Measurements from ENCODE around the gene CACNB4.
"Not testable (repeated sequence)": the region's sequence is repeated elsewhere in the genome, so short reads cannot be mapped to it uniquely, and the experiment has no call there.

The CACNB4 gene

GRCh38 chr2:151815821-151816489 is 282.9 kb downstream of the CACNB4 start:
- Mint-ChIP-seq H3K4me3 (no peak overlapping the region), H3K27ac (no peak overlapping the region), H3K36me3 (ENCODE audit: low read depth) (peaks cover 68% of the 10 kb centered on the region), H3K9me3 (peaks cover 4% of the 10 kb centered on the region), H3K4me1 (ENCODE audit: low read depth) (peaks cover 37% of the 10 kb centered on the region), H3K27me3 (no peaks in the 10 kb centered on the region)
- DNase-seq = no peak

GRCh38 chr2:151810489-151810888 is 288.4 kb downstream of the CACNB4 start:
- Mint-ChIP-seq H3K9me3 (peaks cover 2% of the 10 kb centered on the region), H3K36me3 (ENCODE audit: low read depth) (peaks cover 57% of the 10 kb centered on the region), H3K4me1 (ENCODE audit: low read depth) (peaks cover 8% of the 10 kb centered on the region), H3K27me3 (no peaks in the 10 kb centered on the region), H3K4me3 (no peak overlapping the region), H3K27ac (no peak overlapping the region)
- no peak for DNase-seq

DNA sequence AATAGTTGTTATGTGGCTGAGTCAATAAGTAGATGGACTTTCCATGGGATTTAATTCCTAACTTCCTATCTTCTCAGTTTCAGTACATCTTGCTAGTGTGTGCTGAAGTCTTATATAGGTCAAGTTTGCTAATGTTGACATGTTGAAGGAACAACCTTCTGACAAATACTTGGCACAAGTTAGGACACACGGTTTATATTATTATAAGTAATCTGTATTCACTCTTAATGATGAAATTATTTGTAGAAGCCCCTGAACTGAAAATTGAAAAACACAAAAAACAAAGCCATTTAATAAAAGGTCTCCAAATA is 289.8 kb downstream of the CACNB4 start:
- Mint-ChIP-seq H3K4me1 (ENCODE audit: low read depth) (peaks cover 8% of the 10 kb centered on the region), H3K36me3 (ENCODE audit: low read depth) (peaks cover 52% of the 10 kb centered on the region), H3K27me3 (no peaks in the 10 kb centered on the region), H3K27ac (no peak overlapping the region), H3K9me3 (peaks cover 2% of the 10 kb centered on the region), H3K4me3 (no peak overlapping the region)
- DNase-seq = no peak

DNA sequence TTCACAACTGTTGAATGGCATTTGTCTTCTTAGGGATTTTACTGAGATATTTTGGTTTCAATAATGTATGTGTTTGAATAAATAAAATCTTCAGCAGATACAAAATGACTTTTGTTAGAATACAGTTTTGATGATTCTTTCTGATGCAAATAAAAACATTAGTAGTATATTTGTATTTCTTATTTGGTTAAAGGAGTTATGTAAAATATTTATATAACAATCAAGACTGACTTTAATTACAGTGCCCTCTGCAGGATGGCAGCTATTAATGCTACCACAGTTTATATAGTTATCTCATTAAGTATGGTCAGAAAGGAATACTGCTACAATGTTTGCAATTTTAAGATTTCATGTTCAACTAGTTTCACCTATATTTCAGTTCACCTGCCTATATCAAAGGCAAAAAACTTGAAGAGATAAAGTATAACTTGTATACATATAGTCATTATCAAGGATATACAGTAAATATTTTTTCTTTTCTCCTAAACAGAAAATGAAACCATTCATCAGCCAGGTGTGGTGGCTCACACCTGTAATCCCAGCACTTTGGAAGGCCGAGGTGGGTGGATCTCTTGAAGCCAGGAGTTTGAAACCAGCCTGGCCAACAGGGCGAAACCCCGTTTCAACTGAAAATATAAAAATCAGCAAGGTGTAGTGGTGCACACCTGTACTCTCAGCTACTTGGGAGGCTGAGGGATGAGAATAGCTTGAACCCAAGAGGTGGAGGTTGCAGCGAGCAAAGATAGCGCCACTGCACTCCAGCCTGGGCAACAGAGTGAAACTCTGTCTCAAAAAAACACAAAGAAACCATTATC is 290.4 kb downstream of the CACNB4 start:
- Mint-ChIP-seq H3K9me3 (peaks cover 2% of the 10 kb centered on the region), H3K4me1 (ENCODE audit: low read depth) (peaks cover 8% of the 10 kb centered on the region), H3K4me3 (no peak overlapping the region), H3K36me3 (ENCODE audit: low read depth) (peaks cover 49% of the 10 kb centered on the region), H3K27me3 (no peaks in the 10 kb centered on the region), H3K27ac (no peak overlapping the region)
- no peak for DNase-seq

GRCh38 chr2:151805961-151806360 is 292.9 kb downstream of the CACNB4 start:
- H3K27me3 Mint-ChIP-seq = no peaks in the 10 kb centered on the region
- no peak overlapping the region for H3K4me3 Mint-ChIP-seq
- no peak for DNase-seq
- H3K4me1 Mint-ChIP-seq (ENCODE audit: low read depth) = peaks cover 11% of the 10 kb centered on the region
- H3K27ac Mint-ChIP-seq = no peak overlapping the region
- no peaks in the 10 kb centered on the region for H3K9me3 Mint-ChIP-seq
- H3K36me3 Mint-ChIP-seq (ENCODE audit: low read depth) = peaks cover 50% of the 10 kb centered on the region

GRCh38 chr2:151805343-151805742 is 293.5 kb downstream of the CACNB4 start:
- H3K27me3 Mint-ChIP-seq = no peaks in the 10 kb centered on the region
- H3K27ac Mint-ChIP-seq = no peak overlapping the region
- peaks cover 49% of the 10 kb centered on the region for H3K36me3 Mint-ChIP-seq (ENCODE audit: low read depth)
- DNase-seq = no peak
- no peak overlapping the region for H3K4me3 Mint-ChIP-seq
- peaks cover 14% of the 10 kb centered on the region for H3K4me1 Mint-ChIP-seq (ENCODE audit: low read depth)
- no peaks in the 10 kb centered on the region for H3K9me3 Mint-ChIP-seq

DNA sequence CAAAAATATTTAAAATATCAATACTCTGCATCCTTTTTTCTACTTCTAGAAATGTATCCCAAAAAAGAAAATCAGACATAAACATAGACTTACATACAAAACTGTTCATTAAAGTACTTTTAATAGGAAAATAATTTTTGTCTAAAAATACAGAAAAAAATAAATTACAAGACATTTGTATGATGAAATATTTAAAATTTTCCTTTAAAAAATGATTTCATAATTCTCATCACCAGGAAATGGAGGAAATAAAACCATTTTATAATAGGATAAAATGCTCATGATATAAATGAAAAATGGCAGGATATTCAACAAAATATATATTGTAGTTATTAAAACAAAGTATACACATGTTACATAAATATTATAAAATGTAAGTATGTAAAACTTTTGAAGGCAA is 295.0 kb downstream of the CACNB4 start:
- Mint-ChIP-seq H3K4me1 (ENCODE audit: low read depth) (peaks cover 9% of the 10 kb centered on the region), H3K36me3 (ENCODE audit: low read depth) (peaks cover 49% of the 10 kb centered on the region), H3K27ac (no peak overlapping the region), H3K9me3 (no peaks in the 10 kb centered on the region), H3K4me3 (no peak overlapping the region), H3K27me3 (no peaks in the 10 kb centered on the region)
- no peak for DNase-seq

GRCh38 chr2:151802315-151802714 is 296.5 kb downstream of the CACNB4 start:
- Mint-ChIP-seq H3K27ac (no peak overlapping the region), H3K4me3 (no peak overlapping the region), H3K4me1 (ENCODE audit: low read depth) (peaks cover 8% of the 10 kb centered on the region), H3K36me3 (ENCODE audit: low read depth) (peaks cover 56% of the 10 kb centered on the region), H3K27me3 (no peaks in the 10 kb centered on the region), H3K9me3 (no peaks in the 10 kb centered on the region)
- DNase-seq = no peak

DNA sequence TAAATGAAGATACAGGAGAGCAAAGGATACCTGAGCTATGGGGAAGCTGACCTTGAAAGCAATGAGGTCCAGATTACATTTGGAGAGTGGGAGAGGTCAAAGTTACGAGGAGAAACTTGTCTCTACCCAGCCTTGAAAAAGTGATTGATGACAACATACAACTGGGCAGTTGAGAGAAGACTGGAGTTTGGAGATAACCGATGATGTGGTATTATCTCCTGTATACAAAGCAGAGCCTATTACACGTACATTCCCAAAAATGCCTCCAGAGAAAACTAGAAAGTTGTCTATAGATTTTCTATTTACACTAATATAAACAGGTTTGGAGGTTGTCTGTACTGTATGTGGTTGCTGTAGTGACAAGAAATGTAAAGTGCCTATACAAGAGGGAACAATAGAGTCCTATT is 299.0 kb downstream of the CACNB4 start:
- no peak overlapping the region for H3K27ac Mint-ChIP-seq
- H3K27me3 Mint-ChIP-seq = no peaks in the 10 kb centered on the region
- no peaks in the 10 kb centered on the region for H3K9me3 Mint-ChIP-seq

DNA sequence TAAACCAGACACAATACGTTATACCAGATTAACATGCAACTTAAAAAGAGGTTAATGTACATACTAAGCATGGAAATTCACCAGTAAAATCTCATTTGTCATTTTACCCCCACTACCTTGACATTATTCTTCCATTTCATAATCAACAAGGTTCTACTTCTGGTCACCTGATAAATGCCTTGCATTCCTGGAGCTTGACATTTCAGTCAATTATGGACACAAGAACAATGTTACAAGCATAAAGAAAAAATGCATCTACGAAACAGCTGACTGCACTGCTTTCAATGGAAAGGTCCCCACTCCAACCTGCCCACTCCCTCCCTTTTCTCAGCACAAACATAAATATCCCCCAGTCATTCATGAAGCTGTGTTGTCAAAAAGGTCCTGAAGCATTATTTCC is 302.1 kb downstream of the CACNB4 start:
- no peak for DNase-seq
- no peak overlapping the region for H3K27ac Mint-ChIP-seq
- no peak overlapping the region for H3K4me3 Mint-ChIP-seq
- H3K9me3 Mint-ChIP-seq = no peaks in the 10 kb centered on the region
- H3K36me3 Mint-ChIP-seq (ENCODE audit: low read depth) = peaks cover 76% of the 10 kb centered on the region
- no peaks in the 10 kb centered on the region for H3K27me3 Mint-ChIP-seq
- peaks cover 8% of the 10 kb centered on the region for H3K4me1 Mint-ChIP-seq (ENCODE audit: low read depth)

More for the DNA sequence above, 299.0 kb downstream of the CACNB4 start:
- Mint-ChIP-seq H3K4me3 (no peak overlapping the region), H3K4me1 (ENCODE audit: low read depth) (peaks cover 8% of the 10 kb centered on the region), H3K36me3 (ENCODE audit: low read depth) (peaks cover 80% of the 10 kb centered on the region)
- no peak for DNase-seq

- H3K4me3 Mint-ChIP-seq = no peak overlapping the region
- no peak overlapping the region for H3K27ac Mint-ChIP-seq
- no peak for DNase-seq
- H3K9me3 Mint-ChIP-seq = no peaks in the 10 kb centered on the region
- peaks cover 5% of the 10 kb centered on the region for H3K4me1 Mint-ChIP-seq (ENCODE audit: low read depth)
- no peaks in the 10 kb centered on the region for H3K27me3 Mint-ChIP-seq
- peaks cover 76% of the 10 kb centered on the region for H3K36me3 Mint-ChIP-seq (ENCODE audit: low read depth)
Observed at GRCh38 chr2:151795646-151796240, 303.1 kb downstream of the CACNB4 start.

GRCh38 chr2:151794422-151794821 is 304.4 kb downstream of the CACNB4 start:
- not testable (repeated sequence) for H3K27me3 Mint-ChIP-seq; H3K9me3 Mint-ChIP-seq; DNase-seq; H3K27ac Mint-ChIP-seq; H3K4me1 Mint-ChIP-seq (ENCODE audit: low read depth); H3K4me3 Mint-ChIP-seq
- peaks cover 74% of the 10 kb centered on the region for H3K36me3 Mint-ChIP-seq (ENCODE audit: low read depth)

DNA sequence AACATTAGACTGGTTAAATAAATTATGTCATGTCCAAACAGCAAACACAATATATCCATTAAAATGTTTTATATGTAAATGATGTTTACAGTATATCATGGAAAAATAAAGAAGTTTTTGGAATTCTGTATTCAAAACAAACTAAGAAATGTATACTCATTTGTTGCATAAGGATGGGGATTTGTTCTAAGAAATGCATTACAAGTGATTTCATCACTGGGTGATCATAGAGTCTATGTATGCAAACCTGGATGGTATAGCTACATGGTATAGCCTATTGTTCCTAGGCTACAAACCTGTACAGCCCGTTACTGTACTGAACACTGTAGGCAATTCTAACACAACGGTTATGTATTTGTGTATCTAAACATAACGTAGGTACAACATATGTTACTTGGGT is 305.7 kb downstream of the CACNB4 start:
- Mint-ChIP-seq H3K27me3 (no peaks in the 10 kb centered on the region), H3K4me1 (ENCODE audit: low read depth) (no peaks in the 10 kb centered on the region), H3K27ac (no peak overlapping the region), H3K36me3 (ENCODE audit: low read depth) (peaks cover 71% of the 10 kb centered on the region), H3K9me3 (no peaks in the 10 kb centered on the region), H3K4me3 (no peak overlapping the region)
- DNase-seq = no peak

- Mint-ChIP-seq H3K27ac (no peak overlapping the region), H3K4me1 (ENCODE audit: low read depth) (no peaks in the 10 kb centered on the region), H3K27me3 (no peaks in the 10 kb centered on the region), H3K36me3 (ENCODE audit: low read depth) (peaks cover 71% of the 10 kb centered on the region), H3K9me3 (no peaks in the 10 kb centered on the region), H3K4me3 (no peak overlapping the region)
- no peak for DNase-seq
Observed at GRCh38 chr2:151792589-151792988, 306.3 kb downstream of the CACNB4 start.

- no peak overlapping the region for H3K4me3 Mint-ChIP-seq
- no peak for DNase-seq
Observed at GRCh38 chr2:151791545-151791944, 307.3 kb downstream of the CACNB4 start.

More at GRCh38 chr2:151791545-151791944, 307.3 kb downstream of the CACNB4 start:
- H3K36me3 Mint-ChIP-seq (ENCODE audit: low read depth) = peaks cover 63% of the 10 kb centered on the region
- no peak overlapping the region for H3K27ac Mint-ChIP-seq
- no peaks in the 10 kb centered on the region for H3K4me1 Mint-ChIP-seq (ENCODE audit: low read depth)
- H3K9me3 Mint-ChIP-seq = no peaks in the 10 kb centered on the region
- H3K27me3 Mint-ChIP-seq = no peaks in the 10 kb centered on the region

Measured in activated T-cell treated with anti-CD3 and anti-CD28 coated beads, Interleukin-2, amount 50 U/mL, for 24 hours (primary cell).